ENCODE results near the gene DOCK11. TPM values are rescaled to one million over a fixed set of nuclear protein-coding genes. Genes with fewer than 3 reads are reported as not detected.

DOCK11 gene
- total and polyA plus RNA-seq, 11 donors = 1.8 to 26.3 (median 2.9) TPM

DNA sequence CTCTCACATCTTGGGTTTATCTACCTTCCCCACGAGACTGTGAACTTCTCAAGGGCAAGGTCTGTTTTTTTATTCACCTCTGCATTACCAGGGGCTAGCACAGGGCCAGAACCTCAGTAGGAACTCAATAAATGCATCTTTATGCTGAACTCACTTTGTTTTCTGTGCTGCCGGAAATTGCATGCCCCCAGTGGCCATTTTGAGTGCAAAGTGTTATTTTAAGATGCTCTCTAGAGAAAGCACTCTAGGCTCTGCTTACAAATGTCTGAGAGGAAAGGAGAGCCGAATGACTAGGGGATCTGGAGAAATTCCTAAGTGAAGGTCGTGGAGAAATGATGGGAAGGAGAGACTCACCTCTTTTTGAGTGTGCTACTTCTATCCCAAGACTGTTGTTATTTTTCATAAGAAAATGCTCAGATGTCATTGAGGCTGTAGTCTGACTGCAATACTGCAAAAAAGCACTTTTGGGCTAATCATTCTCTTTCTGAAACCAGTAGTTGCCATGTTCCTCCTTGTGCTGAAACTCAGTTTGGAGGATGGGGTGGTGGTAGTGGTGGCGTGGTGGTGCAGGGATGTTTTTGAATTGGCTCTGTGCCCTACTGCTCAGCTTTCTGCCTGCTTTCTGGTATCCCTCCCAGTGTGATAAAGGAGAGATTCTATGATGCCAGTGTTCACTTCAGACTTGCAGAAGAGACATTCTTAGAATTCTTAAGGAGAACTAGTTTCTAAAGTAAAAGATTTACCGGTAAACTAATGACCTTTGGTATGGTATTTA, 41.3 kb downstream of the DOCK11 start:
- peak overlapping the region in 4 of 12 donors; percentile 9 to 81 (median 26) for H3K27ac ChIP-seq
- ATAC-seq = no peak

DNA sequence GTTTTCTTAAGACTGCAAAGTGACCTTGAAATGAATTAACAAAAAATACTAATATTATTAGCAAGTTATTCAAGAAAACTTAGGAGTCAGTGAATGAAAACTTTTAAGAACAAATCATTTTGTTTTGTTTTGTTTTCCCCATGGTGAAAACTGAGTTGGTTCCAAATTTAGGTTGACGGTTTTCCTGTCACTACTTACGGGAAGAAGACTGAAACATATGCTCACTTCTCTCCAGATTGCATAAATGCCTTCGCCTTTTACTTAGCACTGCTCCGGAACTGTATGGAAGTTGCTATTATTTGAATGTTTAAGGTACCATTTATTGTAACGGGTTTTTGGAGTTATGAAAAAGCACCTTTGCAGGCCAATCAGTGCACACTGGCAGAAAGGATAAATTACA, 42.8 kb downstream of the DOCK11 start:
- intact Hi-C loops (cut with DNase I) = no loop called here
- Histone ChIP-seq H3K9me3 (no peaks in the 10 kb centered on the region), H3K4me1 (peaks cover 0 to 25% (median 0%) of the 10 kb centered on the region in 12 donors), H3K36me3 (no peaks in the 10 kb centered on the region), H3K27me3 (no peaks in the 10 kb centered on the region), H3K27ac (peak overlapping the region in 2 of 12 donors; percentile 37 to 81), H3K4me3 (no peak overlapping the region)
- 62 to 73% (median 69%) methylated on average over 5 of the region's 5 CpGs for WGBS, 4 donors
- TF ChIP-seq, protein P1, sequence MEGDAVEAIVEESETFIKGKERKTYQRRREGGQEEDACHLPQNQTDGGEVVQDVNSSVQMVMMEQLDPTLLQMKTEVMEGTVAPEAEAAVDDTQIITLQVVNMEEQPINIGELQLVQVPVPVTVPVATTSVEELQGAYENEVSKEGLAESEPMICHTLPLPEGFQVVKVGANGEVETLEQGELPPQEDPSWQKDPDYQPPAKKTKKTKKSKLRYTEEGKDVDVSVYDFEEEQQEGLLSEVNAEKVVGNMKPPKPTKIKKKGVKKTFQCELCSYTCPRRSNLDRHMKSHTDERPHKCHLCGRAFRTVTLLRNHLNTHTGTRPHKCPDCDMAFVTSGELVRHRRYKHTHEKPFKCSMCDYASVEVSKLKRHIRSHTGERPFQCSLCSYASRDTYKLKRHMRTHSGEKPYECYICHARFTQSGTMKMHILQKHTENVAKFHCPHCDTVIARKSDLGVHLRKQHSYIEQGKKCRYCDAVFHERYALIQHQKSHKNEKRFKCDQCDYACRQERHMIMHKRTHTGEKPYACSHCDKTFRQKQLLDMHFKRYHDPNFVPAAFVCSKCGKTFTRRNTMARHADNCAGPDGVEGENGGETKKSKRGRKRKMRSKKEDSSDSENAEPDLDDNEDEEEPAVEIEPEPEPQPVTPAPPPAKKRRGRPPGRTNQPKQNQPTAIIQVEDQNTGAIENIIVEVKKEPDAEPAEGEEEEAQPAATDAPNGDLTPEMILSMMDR (IDR thresholded peaks at IDR 0.05) = no peak
- TF ChIP-seq POLR2A (IDR thresholded peaks at IDR 0.05) = no peak
- no peak for DNase-seq
- no peak for ATAC-seq

More for the DNA sequence above, 41.3 kb downstream of the DOCK11 start:
- TF ChIP-seq, protein P1 (IDR thresholded peaks at IDR 0.05) = peak in 7 of 12 donors; percentile 8 to 41 (median 20)
- no peak for TF ChIP-seq POLR2A (IDR thresholded peaks at IDR 0.05)
- H3K36me3 ChIP-seq = no peaks in the 10 kb centered on the region
- WGBS, 4 donors = 18 to 31% (median 26%) methylated on average over 6 of the region's 6 CpGs
- peaks cover 0 to 25% (median 0%) of the 10 kb centered on the region in 12 donors for H3K4me1 ChIP-seq
- H3K4me3 ChIP-seq = no peak overlapping the region
- no peak for DNase-seq
- no peaks in the 10 kb centered on the region for H3K9me3 ChIP-seq
- intact Hi-C loops (cut with DNase I) = no loop called here
- no peaks in the 10 kb centered on the region for H3K27me3 ChIP-seq

DNA sequence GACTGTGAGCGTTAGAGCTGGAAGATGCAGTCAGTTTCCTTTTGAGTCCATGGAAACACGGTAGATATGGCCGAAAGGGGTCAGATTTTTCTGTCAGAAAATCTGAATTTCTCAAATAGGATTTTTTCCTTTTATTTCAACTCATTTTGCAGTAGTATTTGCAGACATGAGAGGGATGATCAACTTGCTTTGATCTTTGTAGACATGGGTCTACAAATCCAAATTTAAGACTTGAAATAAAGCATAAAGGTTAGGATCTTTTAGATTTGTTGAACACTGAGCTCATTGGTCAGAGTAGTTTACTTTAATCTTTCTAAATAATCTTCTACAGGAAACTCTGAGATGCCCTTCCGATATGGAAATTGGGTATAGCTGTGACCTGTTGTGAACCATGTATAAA, 44.7 kb downstream of the DOCK11 start:
- H3K27ac ChIP-seq = no peak overlapping the region
- TF ChIP-seq, protein P1 (IDR thresholded peaks at IDR 0.05) = no peak
- no peak for TF ChIP-seq POLR2A (IDR thresholded peaks at IDR 0.05)
- whole genome bisulfite sequencing, 4 donors = 70 to 87% (median 77%) methylated on average over 4 of the region's 4 CpGs
- intact Hi-C loops (cut with DNase I) = no loop called here
- no peaks in the 10 kb centered on the region for H3K9me3 ChIP-seq
- no peak for ATAC-seq
- no peaks in the 10 kb centered on the region for H3K27me3 ChIP-seq
- no peaks in the 10 kb centered on the region for H3K36me3 ChIP-seq
- H3K4me1 ChIP-seq = peaks cover 0 to 21% (median 0%) of the 10 kb centered on the region in 12 donors
- H3K4me3 ChIP-seq = no peak overlapping the region
- no peak for DNase-seq

DNA sequence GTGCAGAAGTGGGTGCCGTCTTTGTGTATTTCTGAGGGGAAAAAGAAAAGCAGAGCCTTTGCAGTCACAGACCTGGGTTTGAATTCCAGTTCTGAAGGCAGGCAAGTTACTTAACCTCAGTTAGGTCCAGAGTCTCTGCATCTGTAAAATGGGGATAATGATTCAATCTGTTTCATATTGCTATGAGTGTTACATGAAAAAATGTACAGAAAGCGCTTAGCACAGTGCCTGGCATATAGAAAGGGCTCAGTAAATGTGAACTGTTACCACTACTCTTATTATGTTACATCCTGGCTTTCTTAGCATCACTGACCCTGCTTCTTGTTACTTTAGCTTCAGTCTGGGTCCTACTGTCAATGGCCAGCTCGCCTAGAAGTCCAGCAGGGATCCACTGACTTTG, 45.9 kb downstream of the DOCK11 start:
- Histone ChIP-seq H3K4me3 (no peak overlapping the region), H3K27me3 (no peaks in the 10 kb centered on the region), H3K36me3 (peaks cover 0 to 3% (median 0%) of the 10 kb centered on the region in 9 donors), H3K27ac (no peak overlapping the region), H3K9me3 (no peaks in the 10 kb centered on the region), H3K4me1 (peaks cover 0 to 12% (median 0%) of the 10 kb centered on the region in 12 donors)
- no peak for ATAC-seq
- 55 to 95% (median 82%) methylated on average over 3 of the region's 3 CpGs for WGBS, 4 donors
- no peak for DNase-seq
- no peak for TF ChIP-seq POLR2A (IDR thresholded peaks at IDR 0.05)
- TF ChIP-seq, protein P1 (IDR thresholded peaks at IDR 0.05) = no peak
- intact Hi-C loops (cut with DNase I) = no loop called here
